MCF 10A (cell line): ENCODE measurements around the gene ASTL. TPM values are rescaled to one million over a fixed set of nuclear protein-coding genes. Genes with fewer than 3 reads are reported as not detected.

Experiments
- Bru-seq: library from RNA; stranded (reverse); fragments of 400-500 nt; gene quantifications from one replicate; lab custom pipeline; 2021; lab: Mats Ljungman, UMichigan
- BruChase-seq, 2 experiments: library from RNA; stranded (reverse); fragments of 400-500 nt; gene quantifications; one replicate each; lab custom pipeline; 2021; lab: Mats Ljungman, UMichigan
- BruUV-seq: library from RNA; stranded (reverse); fragments of 400-500 nt; replicated peaks from 2 replicates; lab custom pipeline; 2021; lab: Mats Ljungman, UMichigan
- CTCF ChIA-PET: fragments of 300-600 bp; sonication (Branson Sonifier 250); formaldehyde crosslinking; extraction: SDS; loops from one replicate; lab custom pipeline; 2021; ENCODE audit warnings: antibody characterized with exemption, inconsistent platforms; lab: Yijun Ruan, JAX
- POLR2A ChIA-PET: fragments of 300-600, 350-650 bp; sonication (Branson Sonifier 250); formaldehyde crosslinking; extraction: SDS; loops from one replicate; lab custom pipeline; 2020; ENCODE audit warnings: antibody characterized with exemption, inconsistent platforms; lab: Yijun Ruan, JAX
- DNase-seq: peaks from one replicate; pipeline ENCODE4 v3.0.0-alpha.2; 2018; ENCODE audit not compliant: unreplicated experiment
- H3K27ac Mint-ChIP-seq: one replicate; pipeline ENCODE4 v1.8.0; 2022; ENCODE audit warnings: mild to moderate bottlenecking, low read depth, mixed read lengths; ENCODE audit not compliant: unreplicated experiment
- H3K27me3 Mint-ChIP-seq: one replicate; pipeline ENCODE4 v1.8.0; 2022; ENCODE audit warnings: mixed read lengths; ENCODE audit not compliant: insufficient read depth, unreplicated experiment
- H3K36me3 Mint-ChIP-seq: one replicate; pipeline ENCODE4 v1.8.0; 2022; ENCODE audit warnings: mild to moderate bottlenecking, moderate library complexity, mixed read lengths; ENCODE audit not compliant: insufficient read depth, unreplicated experiment
- H3K4me1 Mint-ChIP-seq: one replicate; pipeline ENCODE4 v1.8.0; 2022; ENCODE audit warnings: mixed read lengths; ENCODE audit not compliant: insufficient read depth, unreplicated experiment
- H3K4me3 Mint-ChIP-seq: one replicate; pipeline ENCODE4 v1.8.0; 2022; ENCODE audit warnings: mild to moderate bottlenecking, moderate library complexity, mixed read lengths; ENCODE audit not compliant: unreplicated experiment
- H3K9me3 Mint-ChIP-seq: one replicate; pipeline ENCODE4 v1.8.0; 2022; ENCODE audit warnings: mixed read lengths; ENCODE audit not compliant: unreplicated experiment
- intact Hi-C: fragments of 100-400 bp; cut with micrococcal nuclease; formaldehyde crosslinking; loops from 2 replicates; pipeline ENCODE4 v1.14.1; 2022
- long read RNA-seq: library from polyadenylated mRNA; stranded (forward); transcript quantifications from one replicate; pipeline ENCODE4 v2.0.0, GENCODE V29; 2022
- total RNA-seq: library from RNA; stranded (reverse); gene quantifications from 2 replicates; pipeline ENCODE4 v1.2.3, GENCODE V29; 2022
- TF ChIP-seq, protein P1 (sequence below): fragments of 200-600 bp; IDR thresholded peaks from one replicate; pipeline ENCODE4 v1.8.0; 2022; ENCODE audit warnings: antibody characterized with exemption, mild to moderate bottlenecking; ENCODE audit not compliant: unreplicated experiment

ASTL gene
- total RNA-seq (not detected in 2 replicates), Bru-seq, nascent RNA (percentile 18 among the genes with signal in this experiment), BruChase-seq, experiment 1, labeled RNA remaining after a 6-hour chase (percentile 11 among the genes with signal in this experiment), BruChase-seq, experiment 2, labeled RNA remaining after a 2-hour chase (not detected)
- long read RNA-seq, result 0 reads

DNA sequence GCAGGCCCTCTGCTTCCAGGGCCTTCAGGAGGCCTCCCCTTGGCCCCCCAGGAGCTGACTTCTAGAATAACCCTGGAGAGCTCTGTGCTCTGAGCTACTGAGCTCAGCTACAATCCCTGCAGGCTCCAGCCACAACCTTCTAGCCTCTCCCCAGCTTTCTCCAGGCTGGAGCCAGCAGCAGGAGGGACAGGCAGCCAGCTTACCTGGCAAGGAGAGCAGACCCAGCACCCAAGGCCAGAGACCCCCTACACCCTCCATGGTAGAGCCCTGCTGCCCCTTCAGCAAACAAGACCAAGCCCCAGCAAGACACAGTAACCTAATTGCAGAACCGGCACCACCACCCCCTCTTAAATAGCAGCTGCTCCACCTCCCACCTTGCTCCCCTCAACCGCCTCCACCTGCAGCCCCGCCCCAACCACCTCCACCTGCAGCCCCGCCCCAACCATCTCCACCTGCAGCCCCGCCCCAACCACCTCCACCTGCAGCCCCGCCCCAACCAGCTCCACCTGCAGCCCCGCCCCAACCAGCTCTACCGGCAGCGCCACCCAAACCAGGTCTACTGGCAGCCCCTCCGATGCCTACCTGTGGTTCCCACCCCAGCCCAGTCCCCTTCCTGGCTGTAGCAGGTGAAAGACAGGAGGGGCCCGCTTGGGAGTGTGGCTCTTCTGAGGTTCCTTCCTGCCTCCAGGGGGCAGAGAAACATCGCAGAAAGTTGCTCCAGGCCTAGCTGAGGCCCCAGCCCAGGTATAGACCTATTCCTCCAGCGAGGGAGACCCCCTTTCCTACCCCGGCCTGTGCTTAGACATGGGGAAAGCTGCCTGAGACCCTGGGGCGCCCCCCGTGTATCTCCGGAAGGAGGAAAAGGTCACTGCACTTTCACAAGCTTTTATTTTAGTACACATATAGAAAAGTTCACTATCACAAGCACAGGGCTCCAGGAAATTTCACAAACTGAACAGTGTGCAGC lies at the start of gene ASTL:
TSS of gene ASTL (minus strand) at position 324 of the 967 bp plus-strand sequence. CDS start at position 258, 66 bp downstream.
- no peaks in the 10 kb centered on the region for H3K9me3 Mint-ChIP-seq
- DNase-seq, result peak; percentile 47
- TF ChIP-seq, protein P1, sequence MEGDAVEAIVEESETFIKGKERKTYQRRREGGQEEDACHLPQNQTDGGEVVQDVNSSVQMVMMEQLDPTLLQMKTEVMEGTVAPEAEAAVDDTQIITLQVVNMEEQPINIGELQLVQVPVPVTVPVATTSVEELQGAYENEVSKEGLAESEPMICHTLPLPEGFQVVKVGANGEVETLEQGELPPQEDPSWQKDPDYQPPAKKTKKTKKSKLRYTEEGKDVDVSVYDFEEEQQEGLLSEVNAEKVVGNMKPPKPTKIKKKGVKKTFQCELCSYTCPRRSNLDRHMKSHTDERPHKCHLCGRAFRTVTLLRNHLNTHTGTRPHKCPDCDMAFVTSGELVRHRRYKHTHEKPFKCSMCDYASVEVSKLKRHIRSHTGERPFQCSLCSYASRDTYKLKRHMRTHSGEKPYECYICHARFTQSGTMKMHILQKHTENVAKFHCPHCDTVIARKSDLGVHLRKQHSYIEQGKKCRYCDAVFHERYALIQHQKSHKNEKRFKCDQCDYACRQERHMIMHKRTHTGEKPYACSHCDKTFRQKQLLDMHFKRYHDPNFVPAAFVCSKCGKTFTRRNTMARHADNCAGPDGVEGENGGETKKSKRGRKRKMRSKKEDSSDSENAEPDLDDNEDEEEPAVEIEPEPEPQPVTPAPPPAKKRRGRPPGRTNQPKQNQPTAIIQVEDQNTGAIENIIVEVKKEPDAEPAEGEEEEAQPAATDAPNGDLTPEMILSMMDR, result peak; percentile 49
- CTCF ChIA-PET, result interaction anchor here (0.6 to 1.3 kb wide), 7 partner anchors 14 to 129 kb away, joined by 3 to 8 read pairs (median 5); no protein-coding TSS in a partner anchor
- H3K4me1 Mint-ChIP-seq, result no peaks in the 10 kb centered on the region
- POLR2A ChIA-PET, result interaction anchor here (1.1 kb wide), 1 partner anchor 21 kb away, joined by 3 read pairs; no protein-coding TSS in a partner anchor
- no peak within 1 kb of the TSS for H3K27ac Mint-ChIP-seq
- peaks cover 4% of the 10 kb centered on the region for H3K36me3 Mint-ChIP-seq
- peaks cover 17% of the 10 kb centered on the region for H3K27me3 Mint-ChIP-seq
- BruUV-seq, result no TSS peak
- intact Hi-C loops, result loop anchor here (1.0 to 5.0 kb wide), 3 partner anchors 36 to 369 kb away; partner anchors contain the start of gene NEURL3
- no peak within 1 kb of the TSS for H3K4me3 Mint-ChIP-seq

DNA sequence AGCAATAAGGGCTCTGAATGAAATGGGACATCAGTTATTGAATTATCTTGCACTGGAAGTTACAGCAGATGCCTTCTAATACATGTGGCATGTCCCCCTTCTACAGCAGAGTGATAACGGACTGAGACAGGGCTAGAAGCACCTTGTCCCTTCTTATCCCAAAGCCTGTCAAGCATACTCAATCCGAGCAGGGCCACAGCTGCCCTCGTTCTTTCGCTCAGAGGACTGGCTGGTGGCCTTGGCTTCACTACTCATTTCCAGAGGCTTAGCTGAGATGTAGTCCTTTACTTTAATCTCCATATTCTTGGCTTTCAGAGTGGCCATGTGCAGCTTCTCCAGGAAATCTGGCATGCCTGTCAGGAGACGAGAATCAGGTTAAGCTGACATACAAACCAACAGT lies 48.3 kb upstream of the ASTL start:
- no peak for DNase-seq
- no peak overlapping the region for H3K4me3 Mint-ChIP-seq
- H3K27me3 Mint-ChIP-seq, result no peaks in the 10 kb centered on the region
- TF ChIP-seq, protein P1, result no peak
- peaks cover 7% of the 10 kb centered on the region for H3K9me3 Mint-ChIP-seq
- intact Hi-C loops, result no loop called here
- no TSS peak for BruUV-seq
- H3K4me1 Mint-ChIP-seq, result peaks cover 5% of the 10 kb centered on the region
- H3K27ac Mint-ChIP-seq, result no peak overlapping the region
- ChIA-PET POLR2A (interaction anchor here (1.1 kb wide), 1 partner anchor 22 kb away, joined by 3 read pairs; the partner anchor contains the start of gene STARD7), CTCF (interaction anchor here (0.6 to 3.2 kb wide), 2 partner anchors 12 to 81 kb away, joined by 4 to 14 read pairs; no protein-coding TSS in a partner anchor)
- peaks cover 81% of the 10 kb centered on the region for H3K36me3 Mint-ChIP-seq

DNA sequence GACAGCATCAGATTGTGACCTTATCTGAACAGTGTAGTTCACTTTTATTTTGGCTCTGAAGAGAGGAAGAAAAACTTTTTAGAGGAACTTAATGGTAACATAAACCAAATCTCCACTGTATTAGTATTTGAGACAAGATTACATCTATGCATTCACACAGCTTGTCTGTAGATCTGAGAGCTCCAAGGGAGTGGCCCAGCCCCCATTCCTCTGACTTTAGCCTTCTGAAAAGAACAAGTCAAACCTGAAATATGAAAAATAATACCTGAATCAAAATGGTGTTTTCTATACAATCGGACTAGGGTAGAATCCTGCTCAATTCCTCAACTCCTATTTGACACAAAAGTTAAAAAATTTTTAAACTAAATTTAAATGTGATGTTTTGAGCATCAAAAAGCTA lies 47.2 kb upstream of the ASTL start:
- H3K4me3 Mint-ChIP-seq, result no peak overlapping the region
- peaks cover 7% of the 10 kb centered on the region for H3K9me3 Mint-ChIP-seq
- BruUV-seq, result no TSS peak
- H3K36me3 Mint-ChIP-seq, result peaks cover 70% of the 10 kb centered on the region
- ChIA-PET CTCF (interaction anchor here (0.7 to 3.2 kb wide), 2 partner anchors 11 to 15 kb away, joined by 3 to 14 read pairs; no protein-coding TSS in a partner anchor), POLR2A (interaction anchor here (0.7 to 1.2 kb wide), 2 partner anchors 17 to 22 kb away, joined by 3 read pairs; no protein-coding TSS in a partner anchor)
- H3K4me1 Mint-ChIP-seq, result peaks cover 5% of the 10 kb centered on the region
- H3K27ac Mint-ChIP-seq, result no peak overlapping the region
- intact Hi-C loops, result no loop called here
- no peaks in the 10 kb centered on the region for H3K27me3 Mint-ChIP-seq
- TF ChIP-seq, protein P1, result no peak
- no peak for DNase-seq
